T-helper 17 cell (primary cell): ENCODE results near the gene NRXN2. TPM values are rescaled to one million over a fixed set of nuclear protein-coding genes. Genes with fewer than 3 reads are reported as not detected.

Experiments used
- ATAC-seq: fragments of 150-1000 bp; cut with Tn5 transposase; 2 replicates; pipeline ENCODE4 v1.10.0; 2021; ENCODE audit warnings: mild to moderate bottlenecking, moderate library complexity
- DNase-seq, 3 donors: peaks; one replicate each; pipeline versions ENCODE4 v3.0.0 to v3.0.0-alpha.2; 2020 to 2021
- H3K9me3 ChIP-seq: one replicate; pipeline ENCODE4 v1.7.0; 2013; ENCODE audit warnings: low read length, mild to moderate bottlenecking; ENCODE audit not compliant: control insufficient read depth, poor library complexity, severe bottlenecking
- H3K27ac Mint-ChIP-seq: one replicate; pipeline ENCODE4 v1.8.0; 2022; ENCODE audit warnings: mild to moderate bottlenecking, moderate library complexity, mixed read lengths
- H3K27me3 Mint-ChIP-seq: one replicate; pipeline ENCODE4 v1.8.0; 2022; ENCODE audit warnings: mixed read lengths
- H3K36me3 Mint-ChIP-seq: one replicate; pipeline ENCODE4 v1.8.0; 2022; ENCODE audit warnings: low read depth, mixed read lengths
- H3K4me1 Mint-ChIP-seq: one replicate; pipeline ENCODE4 v1.8.0; 2022; ENCODE audit warnings: mild to moderate bottlenecking, mixed read lengths
- H3K4me3 Mint-ChIP-seq: one replicate; pipeline ENCODE4 v1.8.0; 2022; ENCODE audit warnings: mild to moderate bottlenecking, moderate library complexity, mixed read lengths
- total RNA-seq, 4 donors: library from RNA in 2 of 4; stranded (reverse) in 2 of 4; gene quantifications; one replicate each; pipeline ENCODE4 v1.2.3 and lab custom pipeline; 2022 to 2026

NRXN2 gene
- total RNA-seq, 2 donors from 2014 or later, result 0.21 to 0.32 TPM

GRCh38 chr11:64643256-64643881 is 79.6 kb downstream of the NRXN2 start:
- DNase-seq (no peak), ATAC-seq (no peak)
- H3K4me3 Mint-ChIP-seq, result peak overlapping the region; percentile 33
- H3K27ac Mint-ChIP-seq, result no peak overlapping the region
- H3K36me3 Mint-ChIP-seq, result peaks cover 2% of the 10 kb centered on the region
- no peaks in the 10 kb centered on the region for H3K9me3 ChIP-seq
- peaks cover 31% of the 10 kb centered on the region for H3K27me3 Mint-ChIP-seq
- H3K4me1 Mint-ChIP-seq, result peaks cover 3% of the 10 kb centered on the region

- Mint-ChIP-seq H3K27ac (no peak overlapping the region), H3K4me3 (peak overlapping the region; percentile 31), H3K4me1 (peaks cover 3% of the 10 kb centered on the region), H3K27me3 (peaks cover 31% of the 10 kb centered on the region), H3K36me3 (peaks cover 2% of the 10 kb centered on the region)
- ATAC-seq (no peak), DNase-seq (no peak)
- no peaks in the 10 kb centered on the region for H3K9me3 ChIP-seq
These were observed 80.1 kb downstream of the NRXN2 start for GRCh38 chr11:64642871-64643255.

GRCh38 chr11:64642418-64642735 is 80.6 kb downstream of the NRXN2 start:
- H3K4me1 Mint-ChIP-seq, result peaks cover 3% of the 10 kb centered on the region
- no peak overlapping the region for H3K27ac Mint-ChIP-seq
- H3K27me3 Mint-ChIP-seq, result peaks cover 35% of the 10 kb centered on the region
- no peak overlapping the region for H3K4me3 Mint-ChIP-seq
- ATAC-seq (no peak), DNase-seq (no peak)
- H3K9me3 ChIP-seq, result no peaks in the 10 kb centered on the region
- peaks cover 6% of the 10 kb centered on the region for H3K36me3 Mint-ChIP-seq

- peaks cover 34% of the 10 kb centered on the region for H3K27me3 Mint-ChIP-seq
- H3K27ac Mint-ChIP-seq, result no peak overlapping the region
- no peak overlapping the region for H3K4me3 Mint-ChIP-seq
- H3K9me3 ChIP-seq, result no peaks in the 10 kb centered on the region
- no peak for ATAC-seq
- no peak for DNase-seq
- H3K4me1 Mint-ChIP-seq, result peaks cover 3% of the 10 kb centered on the region
- peaks cover 6% of the 10 kb centered on the region for H3K36me3 Mint-ChIP-seq
These were observed 81.2 kb downstream of the NRXN2 start for GRCh38 chr11:64641596-64642417.

GRCh38 chr11:64639885-64640284 is 83.1 kb downstream of the NRXN2 start:
- no peaks in the 10 kb centered on the region for H3K9me3 ChIP-seq
- Mint-ChIP-seq H3K4me1 (peaks cover 3% of the 10 kb centered on the region), H3K36me3 (peaks cover 11% of the 10 kb centered on the region), H3K27ac (no peak overlapping the region), H3K27me3 (peaks cover 26% of the 10 kb centered on the region), H3K4me3 (no peak overlapping the region)
- ATAC-seq, result no peak
- DNase-seq, result no peak

GRCh38 chr11:64638829-64639228 is 84.2 kb downstream of the NRXN2 start:
- DNase-seq (no peak), ATAC-seq (no peak)
- Mint-ChIP-seq H3K4me3 (no peak overlapping the region), H3K36me3 (peaks cover 20% of the 10 kb centered on the region), H3K4me1 (peaks cover 9% of the 10 kb centered on the region), H3K27ac (no peak overlapping the region), H3K27me3 (peaks cover 26% of the 10 kb centered on the region)
- no peaks in the 10 kb centered on the region for H3K9me3 ChIP-seq

- Mint-ChIP-seq H3K27ac (no peak overlapping the region), H3K4me3 (no peak overlapping the region), H3K36me3 (peaks cover 20% of the 10 kb centered on the region), H3K4me1 (peaks cover 13% of the 10 kb centered on the region), H3K27me3 (peaks cover 29% of the 10 kb centered on the region)
- DNase-seq (no peak), ATAC-seq (no peak)
- no peaks in the 10 kb centered on the region for H3K9me3 ChIP-seq
These were observed 84.9 kb downstream of the NRXN2 start for GRCh38 chr11:64638018-64638665.

- DNase-seq (no peak), ATAC-seq (no peak)
- peaks cover 29% of the 10 kb centered on the region for H3K27me3 Mint-ChIP-seq
- H3K27ac Mint-ChIP-seq, result no peak overlapping the region
- peaks cover 20% of the 10 kb centered on the region for H3K36me3 Mint-ChIP-seq
- H3K9me3 ChIP-seq, result no peaks in the 10 kb centered on the region
- peaks cover 13% of the 10 kb centered on the region for H3K4me1 Mint-ChIP-seq
- no peak overlapping the region for H3K4me3 Mint-ChIP-seq
These were observed 85.5 kb downstream of the NRXN2 start for GRCh38 chr11:64637334-64638017.

- H3K27ac Mint-ChIP-seq, result no peak overlapping the region
- H3K36me3 Mint-ChIP-seq, result peaks cover 18% of the 10 kb centered on the region
- no peak for ATAC-seq
- H3K27me3 Mint-ChIP-seq, result peaks cover 47% of the 10 kb centered on the region
- DNase-seq, result no peak
- no peaks in the 10 kb centered on the region for H3K9me3 ChIP-seq
- peak overlapping the region; percentile 43 for H3K4me3 Mint-ChIP-seq
- peaks cover 20% of the 10 kb centered on the region for H3K4me1 Mint-ChIP-seq
These were observed 89.3 kb downstream of the NRXN2 start for GRCh38 chr11:64633555-64634159.

GRCh38 chr11:64632654-64633053 is 90.3 kb downstream of the NRXN2 start:
- ATAC-seq (no peak), DNase-seq (no peak)
- Mint-ChIP-seq H3K27me3 (peaks cover 45% of the 10 kb centered on the region), H3K4me1 (peaks cover 20% of the 10 kb centered on the region), H3K4me3 (no peak overlapping the region), H3K36me3 (peaks cover 16% of the 10 kb centered on the region), H3K27ac (no peak overlapping the region)
- H3K9me3 ChIP-seq, result no peaks in the 10 kb centered on the region

GRCh38 chr11:64632237-64632636 is 90.8 kb downstream of the NRXN2 start:
- Mint-ChIP-seq H3K36me3 (peaks cover 15% of the 10 kb centered on the region), H3K27ac (no peak overlapping the region), H3K4me1 (peaks cover 20% of the 10 kb centered on the region), H3K27me3 (peaks cover 43% of the 10 kb centered on the region), H3K4me3 (no peak overlapping the region)
- no peaks in the 10 kb centered on the region for H3K9me3 ChIP-seq
- DNase-seq, result no peak
- no peak for ATAC-seq

- ATAC-seq (no peak), DNase-seq (no peak)
These were observed 91.3 kb downstream of the NRXN2 start for GRCh38 chr11:64631675-64632074.

More at GRCh38 chr11:64631675-64632074, 91.3 kb downstream of the NRXN2 start:
- peaks cover 43% of the 10 kb centered on the region for H3K27me3 Mint-ChIP-seq
- no peaks in the 10 kb centered on the region for H3K9me3 ChIP-seq
- no peak overlapping the region for H3K27ac Mint-ChIP-seq
- peaks cover 20% of the 10 kb centered on the region for H3K4me1 Mint-ChIP-seq
- H3K36me3 Mint-ChIP-seq, result peaks cover 15% of the 10 kb centered on the region
- H3K4me3 Mint-ChIP-seq, result no peak overlapping the region
